Adrenal gland (tissue), 12 donors: Measurements from ENCODE around the gene UBE2Q2. TPM values are rescaled to one million over a fixed set of nuclear protein-coding genes. Genes with fewer than 3 reads are reported as not detected.
"Not testable (repeated sequence)": the region's sequence is repeated elsewhere in the genome, so short reads cannot be mapped to it uniquely, and the experiment has no call there.

Experiments
- DNase-seq, 7 donors: peaks; one replicate each; pipeline ENCODE4 v3.0.0-alpha.2; 2019 to 2020
- H3K27ac ChIP-seq, 5 donors: fragments of 200-600 bp; sonication (generic) in 4 of 5; 1 replicate in 3 of 5; 2 replicates in 2 of 5; pipeline versions ENCODE4 v1.5.1 to v1.8.0; 2016 to 2020; ENCODE audit warnings: mild to moderate bottlenecking in 1 of 5
- H3K27me3 ChIP-seq: fragments of 200-600 bp; 2 replicates; pipeline ENCODE4 v1.8.0; 2021
- H3K36me3 ChIP-seq, 2 donors: fragments of 200-600 bp; replicated peaks in 1 of 2; 1 replicate in 1 of 2; 2 replicates in 1 of 2; pipeline versions ENCODE4 v1.5.1 to v1.8.0; 2018 to 2022
- H3K4me1 ChIP-seq, 2 donors: fragments of 200-600 bp; replicated peaks in 1 of 2; 1 replicate in 1 of 2; 2 replicates in 1 of 2; pipeline versions ENCODE4 v1.5.1 to v1.8.0; 2018 to 2021
- H3K4me3 ChIP-seq, 4 donors: fragments of 200-600 bp; sonication (generic) in 3 of 4; one replicate each; pipeline ENCODE4 v1.5.1; 2016 to 2018
- H3K9me3 ChIP-seq, 3 donors: fragments of 200-600 bp; sonication (generic) in 1 of 3; replicated peaks in 1 of 3; 1 replicate in 2 of 3; 2 replicates in 1 of 3; pipeline versions ENCODE4 v1.5.1 to v1.8.0; 2016 to 2021
- POLR2A ChIP-seq, 2 donors: fragments of 450-650 bp; IDR thresholded peaks; one replicate each; pipeline ENCODE4 v1.6.1; 2017; ENCODE audit warnings: antibody characterized with exemption in 2 of 2, mild to moderate bottlenecking in 2 of 2, moderate library complexity in 1 of 2
- WGBS, 4 donors: extraction: QIAGEN DNeasy Blood & Tissue Kit in 2 of 4; methylation state at CpG; one replicate each; pipeline versions ENCODE4 v1.1.5 to v1.1.7; 2013 to 2017; 5-methylcytosine and 5-hydroxymethylcytosine counted together
- intact Hi-C, 2 donors: fragments of 100-400 bp; cut with DNase I; formaldehyde crosslinking; loops; one replicate each; pipeline versions ENCODE4 v1.14.1 to v1.15.0; 2022 to 2023
- polyA plus RNA-seq, 3 donors: library from polyadenylated mRNA; stranded (reverse); fragments of 200-250 nt in 2 of 3; fragments of 350-450 nt in 1 of 3; fragmentation: Illumina TruSeq in 1 of 3; extraction: RNeasy Lipid Tissue Mini Kit (QIAGEN cat#74804) in 1 of 3; gene quantifications; one replicate each; pipeline ENCODE4 v1.2.3, GENCODE V29; 2013 to 2014
- total RNA-seq, 9 donors: library from RNA; depleted of rRNA in 4 of 9; stranded (reverse); fragments of >200 nt in 4 of 9; fragments of 120-200 nt in 1 of 9; fragmentation: NEBNext Ultra II Directional in 1 of 9; extraction: Animal tissue kit (Norgen Biotek cat#: 25700) in 1 of 9; gene quantifications; one replicate each; pipeline versions ENCODE4 v1.1.0 to v1.2.4, GENCODE V29; 2013 to 2023
- TF ChIP-seq, protein P1 (sequence below), 6 experiments: fragments of 450-650 bp in 4 of 6; fragments of 200-600 bp in 2 of 6; sonication (generic) in 1 of 6; IDR thresholded peaks; 1 replicate in 5 of 6; 2 replicates in 1 of 6; pipeline versions ENCODE4 v1.5.1 to v1.8.0; 2016 to 2021; ENCODE audit warnings: antibody characterized with exemption in 6 of 6, mild to moderate bottlenecking in 2 of 6, moderate library complexity in 1 of 6
- donor health status: healthy with polysubstance abuse.
- donor health status: Bipolar disorder and iron deficiency.
- donor health status: DM: yes; HTN: yes; CAD: no.
- donor health status: DM: no; HTN: no; CAD: no.
- donor health status: DM: no; HTN: no; CAD: no.
- donor health status: DM: yes; HTN: yes; CAD: no.

Gene UBE2Q2
- total and polyA plus RNA-seq, 12 donors = 18.7 to 76.7 (median 45.2) TPM

DNA sequence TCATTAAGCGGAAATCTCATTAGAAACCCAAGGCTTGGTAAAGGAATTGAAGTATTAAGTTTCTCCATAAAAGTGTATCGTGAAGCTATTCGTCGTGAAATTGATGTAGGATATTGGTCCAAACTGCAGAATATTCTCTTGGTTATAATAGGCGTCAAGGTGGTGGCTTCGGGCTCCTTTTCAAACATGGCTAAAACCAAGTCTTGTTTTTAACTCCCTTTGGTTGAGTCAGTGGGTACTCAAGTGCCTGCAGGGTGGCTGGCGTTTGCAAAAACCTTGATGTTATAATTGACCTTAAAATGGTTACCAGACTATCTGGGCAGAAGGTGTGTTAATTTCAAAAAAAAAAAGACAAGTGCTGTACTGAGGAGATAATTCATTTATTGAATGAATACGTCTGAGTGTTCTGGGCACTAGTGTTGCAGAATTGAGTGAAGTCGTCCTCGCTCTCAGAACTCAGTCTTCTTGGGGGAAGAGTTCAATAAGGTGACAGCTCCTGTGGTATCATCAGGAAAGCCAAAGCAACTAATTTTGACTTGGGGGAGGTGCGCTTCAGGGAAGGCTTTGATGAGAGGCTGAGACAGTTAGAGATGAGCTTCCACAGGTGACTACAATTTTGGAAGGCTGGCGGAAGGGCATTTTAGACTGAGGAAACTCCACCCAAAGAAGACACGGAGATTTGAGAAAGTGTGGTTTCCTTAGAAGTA, 1.5 kb downstream of the UBE2Q2 start:
- H3K27me3 ChIP-seq = no peaks in the 10 kb centered on the region
- DNase-seq = no peak
- H3K36me3 ChIP-seq = no peaks in the 10 kb centered on the region
- intact Hi-C loops = no loop called here
- H3K9me3 ChIP-seq = no peaks in the 10 kb centered on the region
- peaks cover 26 to 56% of the 10 kb centered on the region in 2 donors for H3K4me1 ChIP-seq
- TF ChIP-seq POLR2A (IDR thresholded peaks at IDR 0.05) = no peak
- TF ChIP-seq, protein P1, sequence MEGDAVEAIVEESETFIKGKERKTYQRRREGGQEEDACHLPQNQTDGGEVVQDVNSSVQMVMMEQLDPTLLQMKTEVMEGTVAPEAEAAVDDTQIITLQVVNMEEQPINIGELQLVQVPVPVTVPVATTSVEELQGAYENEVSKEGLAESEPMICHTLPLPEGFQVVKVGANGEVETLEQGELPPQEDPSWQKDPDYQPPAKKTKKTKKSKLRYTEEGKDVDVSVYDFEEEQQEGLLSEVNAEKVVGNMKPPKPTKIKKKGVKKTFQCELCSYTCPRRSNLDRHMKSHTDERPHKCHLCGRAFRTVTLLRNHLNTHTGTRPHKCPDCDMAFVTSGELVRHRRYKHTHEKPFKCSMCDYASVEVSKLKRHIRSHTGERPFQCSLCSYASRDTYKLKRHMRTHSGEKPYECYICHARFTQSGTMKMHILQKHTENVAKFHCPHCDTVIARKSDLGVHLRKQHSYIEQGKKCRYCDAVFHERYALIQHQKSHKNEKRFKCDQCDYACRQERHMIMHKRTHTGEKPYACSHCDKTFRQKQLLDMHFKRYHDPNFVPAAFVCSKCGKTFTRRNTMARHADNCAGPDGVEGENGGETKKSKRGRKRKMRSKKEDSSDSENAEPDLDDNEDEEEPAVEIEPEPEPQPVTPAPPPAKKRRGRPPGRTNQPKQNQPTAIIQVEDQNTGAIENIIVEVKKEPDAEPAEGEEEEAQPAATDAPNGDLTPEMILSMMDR (IDR thresholded peaks at IDR 0.05) = no peak
- H3K4me3 ChIP-seq = peak overlapping the region; percentile 22 to 96 (median 90)
- H3K27ac ChIP-seq = peak overlapping the region in 4 of 5 donors; percentile 81 to 96 (median 88)
- 43 to 49% (median 43%) methylated on average over 13 of the region's 13 CpGs for WGBS, 4 donors

DNA sequence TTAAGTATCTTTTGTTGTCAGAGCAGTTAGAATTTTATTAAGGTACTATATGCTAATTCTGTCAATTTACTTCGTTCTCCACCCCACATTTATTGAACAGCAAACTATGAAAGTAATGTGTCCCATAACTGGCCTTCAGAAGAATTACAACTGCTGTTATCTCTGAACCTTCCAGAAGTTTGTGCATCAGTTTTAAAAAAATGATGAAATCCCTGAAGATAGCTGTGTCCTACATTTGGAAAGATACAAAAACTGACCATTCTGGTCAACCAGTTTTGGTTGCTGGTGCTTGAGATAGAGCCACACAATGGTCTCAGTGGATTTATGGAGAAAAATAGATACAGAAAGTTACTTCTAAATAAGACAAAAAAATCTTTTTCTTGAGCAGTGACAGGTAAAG, 5.9 kb downstream of the UBE2Q2 start:
- H3K27ac ChIP-seq = peak overlapping the region in 1 of 5 donors; percentile 1
- WGBS, 4 donors = 31 to 58% (median 53%) methylated on average over 1 of the region's 1 CpG
- H3K4me3 ChIP-seq = no peak overlapping the region
- H3K36me3 ChIP-seq = no peaks in the 10 kb centered on the region
- H3K9me3 ChIP-seq = no peaks in the 10 kb centered on the region
- H3K4me1 ChIP-seq = peaks cover 26 to 51% of the 10 kb centered on the region in 2 donors
- TF ChIP-seq, protein P1 (IDR thresholded peaks at IDR 0.05) = no peak
- no peak for TF ChIP-seq POLR2A (IDR thresholded peaks at IDR 0.05)
- intact Hi-C loops = no loop called here
- no peak for DNase-seq
- no peaks in the 10 kb centered on the region for H3K27me3 ChIP-seq

DNA sequence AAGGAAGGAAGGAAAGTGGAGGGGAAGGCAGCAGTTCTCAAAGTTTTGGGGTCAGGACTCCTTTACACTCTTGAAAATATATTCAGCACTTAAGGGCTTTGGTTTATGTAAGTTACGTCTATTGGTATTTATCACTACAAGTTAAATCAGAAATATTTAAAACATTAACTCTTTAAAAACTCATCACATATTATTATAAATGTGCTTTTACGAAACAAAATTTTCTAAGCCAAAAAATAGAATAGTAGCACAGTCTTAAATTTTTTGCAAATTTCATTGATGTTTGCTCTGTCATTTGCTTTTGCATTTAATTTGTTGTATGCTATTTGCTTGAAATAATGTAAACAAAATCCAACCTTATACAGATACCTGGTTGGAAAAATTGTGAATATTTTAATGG, 7.5 kb downstream of the UBE2Q2 start:
- no peak for DNase-seq
- Histone ChIP-seq H3K27me3 (no peaks in the 10 kb centered on the region), H3K4me3 (no peak overlapping the region), H3K27ac (no peak overlapping the region), H3K4me1 (peaks cover 16 to 37% of the 10 kb centered on the region in 2 donors), H3K9me3 (no peaks in the 10 kb centered on the region), H3K36me3 (peaks cover 0 to 3% of the 10 kb centered on the region in 2 donors)
- 95 to 99% (median 97%) methylated on average over 2 of the region's 2 CpGs for WGBS, 4 donors
- intact Hi-C loops = no loop called here
- TF ChIP-seq, protein P1 (IDR thresholded peaks at IDR 0.05) = no peak
- no peak for TF ChIP-seq POLR2A (IDR thresholded peaks at IDR 0.05)

DNA sequence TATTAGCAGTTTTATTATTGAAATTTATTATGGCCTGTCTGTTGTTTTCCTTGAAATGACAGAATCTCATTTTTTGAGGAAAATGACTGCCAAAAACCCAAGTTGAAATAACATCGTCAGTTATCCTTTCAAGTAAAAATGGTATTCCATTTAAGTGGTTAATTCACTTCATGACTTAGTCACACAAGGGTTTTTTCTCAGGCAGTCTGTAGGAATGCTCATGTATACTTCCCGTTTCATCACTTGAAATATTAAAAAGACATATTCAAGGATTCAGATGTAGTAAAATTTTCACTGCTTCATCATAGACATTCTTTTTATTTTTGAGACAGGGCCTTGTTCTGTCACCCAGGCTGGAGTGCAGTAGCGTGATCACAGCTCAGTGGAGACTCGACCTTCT, 8.3 kb downstream of the UBE2Q2 start:
- peaks cover 16 to 36% of the 10 kb centered on the region in 2 donors for H3K4me1 ChIP-seq
- H3K4me3 ChIP-seq, H3K36me3 ChIP-seq, H3K27me3 ChIP-seq, intact Hi-C loops, DNase-seq, H3K27ac ChIP-seq, H3K9me3 ChIP-seq: not testable (repeated sequence)
- WGBS, 4 donors = 64 to 75% (median 70%) methylated on average over 4 of the region's 4 CpGs

DNA sequence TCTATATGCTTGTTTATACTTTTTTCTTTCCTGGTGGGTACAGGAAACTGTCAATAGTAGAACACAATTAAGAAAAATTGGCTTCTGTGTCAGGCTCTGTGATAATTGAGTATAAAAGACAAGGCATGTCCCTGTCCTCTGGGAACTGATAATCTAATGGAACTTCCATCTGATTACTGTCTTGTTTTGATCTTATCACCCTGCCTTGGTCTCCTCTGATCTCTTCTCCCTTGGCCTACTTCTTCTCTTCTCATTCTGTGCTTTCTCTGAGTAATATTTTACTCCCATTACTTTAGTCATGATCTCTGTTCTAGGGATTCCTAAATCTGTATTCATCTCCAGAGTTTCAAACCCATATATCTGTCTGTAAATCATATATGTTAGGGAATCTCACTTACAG, 14.6 kb downstream of the UBE2Q2 start:
- Histone ChIP-seq H3K36me3 (peaks cover 0 to 4% of the 10 kb centered on the region in 2 donors), H3K4me1 (peaks cover 0 to 11% of the 10 kb centered on the region in 2 donors), H3K9me3 (no peaks in the 10 kb centered on the region), H3K27ac (no peak overlapping the region), H3K27me3 (no peaks in the 10 kb centered on the region), H3K4me3 (no peak overlapping the region)
- DNase-seq = no peak
- TF ChIP-seq POLR2A (IDR thresholded peaks at IDR 0.05) = no peak
- TF ChIP-seq, protein P1 (IDR thresholded peaks at IDR 0.05) = no peak
- intact Hi-C loops = no loop called here
